Stimulated activated memory B cell treated with anti-CD40 and anti-IgM and Interleukin-4, amounts not matched to agents 10 μg/mL and 1 μg/mL and 100 μg/mL, for 72 hours (primary cell): Measurements from ENCODE around the gene ZNF300.
"Not testable (repeated sequence)": the region's sequence is repeated elsewhere in the genome, so short reads cannot be mapped to it uniquely, and the experiment has no call there.

Experiments
- ATAC-seq: fragments of 150-1000 bp; cut with Tn5 transposase; 2 replicates; pipeline ENCODE4 v1.10.0; 2021
- H3K27ac Mint-ChIP-seq: one replicate; pipeline ENCODE4 v1.8.0; 2022; ENCODE audit warnings: mild to moderate bottlenecking, mixed read lengths
- H3K27me3 Mint-ChIP-seq: one replicate; pipeline ENCODE4 v1.8.0; 2022; ENCODE audit warnings: mixed read lengths
- H3K36me3 Mint-ChIP-seq: one replicate; pipeline ENCODE4 v1.8.0; 2022; ENCODE audit warnings: mixed read lengths
- H3K4me1 Mint-ChIP-seq: one replicate; pipeline ENCODE4 v1.8.0; 2022; ENCODE audit warnings: mixed read lengths
- H3K4me3 Mint-ChIP-seq: one replicate; pipeline ENCODE4 v1.8.0; 2022; ENCODE audit warnings: mild to moderate bottlenecking, moderate library complexity, mixed read lengths
- H3K9me3 Mint-ChIP-seq: one replicate; pipeline ENCODE4 v1.8.0; 2022; ENCODE audit warnings: mixed read lengths

Gene ZNF300

DNA sequence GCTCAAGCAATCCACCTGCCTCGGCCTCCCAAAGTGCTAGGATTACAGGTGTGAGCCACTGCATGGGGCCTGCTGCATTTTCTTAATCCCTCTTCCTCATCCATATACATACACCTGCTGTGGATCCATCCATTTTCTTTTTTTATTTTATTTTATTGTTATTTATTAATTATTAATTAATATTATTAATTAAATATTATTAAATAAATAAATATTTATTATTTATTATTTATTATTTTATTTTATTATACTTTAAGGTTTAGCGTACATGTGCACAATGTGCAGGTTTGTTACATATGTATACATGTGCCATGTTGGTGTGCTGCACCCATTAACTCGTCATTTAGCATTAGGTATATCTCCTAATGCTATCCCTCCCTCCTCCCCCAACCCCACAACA lies 48.1 kb downstream of the ZNF300 start:
- ATAC-seq, H3K36me3 Mint-ChIP-seq, H3K27ac Mint-ChIP-seq, H3K4me1 Mint-ChIP-seq, H3K27me3 Mint-ChIP-seq, H3K4me3 Mint-ChIP-seq: not testable (repeated sequence)
- peaks cover 11% of the 10 kb centered on the region for H3K9me3 Mint-ChIP-seq

DNA sequence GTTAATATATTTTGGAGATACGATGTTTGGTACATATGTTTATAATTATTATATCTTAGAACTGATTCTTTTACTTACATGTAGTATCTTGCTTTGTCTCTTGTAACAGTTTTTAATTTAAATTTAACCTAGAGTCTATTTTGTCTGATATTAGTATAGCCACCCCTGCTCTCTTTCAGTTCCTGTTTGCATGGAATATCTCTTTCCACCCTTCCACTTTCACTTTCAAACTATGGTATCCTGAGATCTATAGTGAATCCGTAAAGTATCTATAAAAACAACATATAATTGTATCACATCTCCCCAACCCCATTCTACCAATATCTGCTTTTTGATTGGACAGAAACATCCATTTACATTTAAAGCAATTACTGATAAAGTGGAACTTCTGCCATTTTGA lies 51.2 kb downstream of the ZNF300 start:
- Mint-ChIP-seq H3K27ac (peak overlapping the region; percentile 84), H3K4me1 (peaks cover 9% of the 10 kb centered on the region), H3K4me3 (peak overlapping the region; percentile 75), H3K27me3 (no peaks in the 10 kb centered on the region), H3K9me3 (peaks cover 4% of the 10 kb centered on the region), H3K36me3 (no peaks in the 10 kb centered on the region)
- ATAC-seq = peak; percentile 79

DNA sequence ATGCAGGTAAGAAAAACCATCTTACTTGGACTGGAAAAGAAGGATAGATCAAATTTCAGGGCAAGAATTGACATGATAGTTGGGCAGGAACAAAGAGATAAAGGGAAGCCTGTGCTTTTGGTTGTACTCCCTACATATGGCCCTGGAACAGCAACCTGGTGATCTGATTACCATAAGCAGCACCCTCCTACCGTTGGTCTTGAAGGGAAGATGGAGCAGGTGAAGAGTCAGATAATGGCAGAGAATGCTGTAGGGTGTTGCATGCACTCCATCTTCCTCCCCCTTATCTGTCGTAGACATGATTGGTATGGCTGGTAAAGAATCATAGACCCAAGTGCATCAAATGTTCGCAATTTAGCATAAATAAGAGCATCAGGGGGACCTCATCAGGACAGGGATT lies 53.7 kb downstream of the ZNF300 start:
- H3K4me3 Mint-ChIP-seq = no peak overlapping the region
- no peak for ATAC-seq
- H3K27ac Mint-ChIP-seq = no peak overlapping the region

DNA sequence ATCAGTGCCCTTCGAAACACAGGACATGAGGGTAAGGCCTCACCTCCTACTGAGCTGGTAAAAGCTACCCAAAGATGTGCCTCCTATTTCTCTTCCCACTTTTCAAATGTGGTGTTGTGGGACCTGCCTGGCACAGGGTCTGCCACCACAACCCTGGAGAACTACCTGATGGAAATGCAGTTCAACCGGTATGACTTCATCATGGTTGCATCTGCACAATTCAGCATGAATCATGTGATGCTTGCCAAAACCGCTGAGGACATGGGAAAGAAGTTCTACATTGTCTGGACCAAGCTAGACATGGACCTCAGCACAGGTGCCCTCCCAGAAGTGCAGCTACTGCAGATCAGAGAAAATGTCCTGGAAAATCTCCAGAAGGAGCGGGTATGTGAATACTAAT lies 56.5 kb downstream of the ZNF300 start:
- H3K27ac Mint-ChIP-seq = no peak overlapping the region
- no peaks in the 10 kb centered on the region for H3K27me3 Mint-ChIP-seq
- no peak for ATAC-seq
- H3K9me3 Mint-ChIP-seq = peaks cover 4% of the 10 kb centered on the region
- H3K36me3 Mint-ChIP-seq = no peaks in the 10 kb centered on the region
- H3K4me3 Mint-ChIP-seq = no peak overlapping the region
- H3K4me1 Mint-ChIP-seq = peaks cover 14% of the 10 kb centered on the region

More for the DNA sequence above, 53.7 kb downstream of the ZNF300 start:
- Mint-ChIP-seq H3K27me3 (no peaks in the 10 kb centered on the region), H3K9me3 (peaks cover 4% of the 10 kb centered on the region), H3K36me3 (no peaks in the 10 kb centered on the region), H3K4me1 (peaks cover 22% of the 10 kb centered on the region)

DNA sequence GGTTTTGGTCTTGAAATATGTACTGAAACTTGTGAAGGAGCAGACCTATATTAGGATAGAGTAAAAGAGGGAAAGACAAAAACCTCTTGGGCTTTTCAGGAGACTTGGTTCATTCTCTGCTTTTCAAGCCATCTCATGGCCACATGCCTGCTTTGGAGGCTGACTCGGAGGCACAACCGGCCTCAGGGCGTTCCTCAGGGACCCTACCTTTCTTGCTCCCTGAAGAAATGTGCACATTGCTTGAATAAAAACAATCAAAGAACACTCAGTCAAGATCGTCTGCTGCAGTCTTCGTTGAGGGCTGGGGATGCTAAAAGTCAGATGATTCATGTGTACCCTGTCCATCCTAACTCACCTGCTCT lies 57.5 kb downstream of the ZNF300 start:
- H3K27ac Mint-ChIP-seq = no peak overlapping the region
- H3K9me3 Mint-ChIP-seq = peaks cover 4% of the 10 kb centered on the region
- ATAC-seq = no peak
- H3K36me3 Mint-ChIP-seq = no peaks in the 10 kb centered on the region
- no peak overlapping the region for H3K4me3 Mint-ChIP-seq
- no peaks in the 10 kb centered on the region for H3K27me3 Mint-ChIP-seq
- peaks cover 14% of the 10 kb centered on the region for H3K4me1 Mint-ChIP-seq

DNA sequence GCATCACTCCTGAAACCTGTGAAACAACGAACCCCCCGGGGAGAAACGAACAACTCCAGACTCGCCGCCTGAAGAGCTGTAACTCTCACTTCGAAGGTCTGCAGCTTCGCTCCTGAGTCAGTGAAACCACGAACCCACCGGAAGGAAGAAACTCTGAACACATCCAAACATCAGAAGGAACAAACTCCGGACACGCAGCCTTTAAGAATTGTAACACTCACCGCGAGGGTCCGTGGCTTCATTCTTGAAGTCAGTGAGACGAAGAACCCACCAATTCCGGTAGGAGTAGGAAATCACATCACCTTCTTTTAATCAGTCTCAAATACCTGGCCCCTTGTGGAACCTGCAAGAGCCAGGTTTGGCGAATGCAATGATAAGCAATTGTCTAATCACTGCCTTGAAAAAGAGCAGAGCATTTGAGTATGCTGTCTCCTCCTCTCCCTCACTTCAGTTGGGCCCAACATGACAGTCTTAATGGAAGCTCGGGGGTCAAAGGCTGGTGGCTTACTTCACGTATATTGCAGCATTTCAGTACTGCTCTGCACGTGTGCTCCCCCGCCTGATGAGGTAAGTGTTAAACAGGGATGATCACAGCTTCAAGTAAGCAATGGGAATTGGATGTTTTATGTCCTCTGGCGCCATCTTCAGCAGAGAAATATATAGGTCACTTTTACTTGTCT lies 58.0 kb downstream of the ZNF300 start:
- H3K9me3 Mint-ChIP-seq = peaks cover 4% of the 10 kb centered on the region
- ATAC-seq = peak; percentile 87
- peak overlapping the region; percentile 68 for H3K4me3 Mint-ChIP-seq
- peaks cover 14% of the 10 kb centered on the region for H3K4me1 Mint-ChIP-seq
- H3K27me3 Mint-ChIP-seq = no peaks in the 10 kb centered on the region
- H3K36me3 Mint-ChIP-seq = no peaks in the 10 kb centered on the region
- H3K27ac Mint-ChIP-seq = no peak overlapping the region

DNA sequence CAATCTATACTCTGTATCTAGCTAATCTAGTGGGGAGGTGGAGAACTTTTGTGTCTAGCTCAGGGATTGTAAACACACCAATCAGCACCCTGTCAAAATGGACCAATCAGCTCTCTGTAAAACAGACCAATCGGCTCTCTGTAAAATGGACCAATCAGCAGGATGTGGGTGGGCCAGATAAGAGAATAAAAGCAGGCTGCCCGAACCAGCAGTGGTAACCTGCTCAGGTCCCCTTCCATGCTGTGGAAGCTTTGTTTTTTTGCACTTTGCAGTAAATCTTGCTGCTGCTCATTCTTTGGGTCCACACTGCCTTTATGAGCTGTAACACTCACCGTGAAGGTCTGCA lies 58.5 kb downstream of the ZNF300 start, which contains the start of gene IRGM:
Gene IRGM (plus strand): TSS at position 214 of the 346 bp plus-strand sequence. CDS start 1,603 bp downstream, outside the sequence.
- not testable (repeated sequence) for H3K27ac Mint-ChIP-seq, H3K9me3 Mint-ChIP-seq, H3K27me3 Mint-ChIP-seq, ATAC-seq, H3K36me3 Mint-ChIP-seq
- Mint-ChIP-seq H3K4me3 (peak within 1 kb of the TSS; percentile 68), H3K4me1 (peaks cover 14% of the 10 kb centered on the region)

DNA sequence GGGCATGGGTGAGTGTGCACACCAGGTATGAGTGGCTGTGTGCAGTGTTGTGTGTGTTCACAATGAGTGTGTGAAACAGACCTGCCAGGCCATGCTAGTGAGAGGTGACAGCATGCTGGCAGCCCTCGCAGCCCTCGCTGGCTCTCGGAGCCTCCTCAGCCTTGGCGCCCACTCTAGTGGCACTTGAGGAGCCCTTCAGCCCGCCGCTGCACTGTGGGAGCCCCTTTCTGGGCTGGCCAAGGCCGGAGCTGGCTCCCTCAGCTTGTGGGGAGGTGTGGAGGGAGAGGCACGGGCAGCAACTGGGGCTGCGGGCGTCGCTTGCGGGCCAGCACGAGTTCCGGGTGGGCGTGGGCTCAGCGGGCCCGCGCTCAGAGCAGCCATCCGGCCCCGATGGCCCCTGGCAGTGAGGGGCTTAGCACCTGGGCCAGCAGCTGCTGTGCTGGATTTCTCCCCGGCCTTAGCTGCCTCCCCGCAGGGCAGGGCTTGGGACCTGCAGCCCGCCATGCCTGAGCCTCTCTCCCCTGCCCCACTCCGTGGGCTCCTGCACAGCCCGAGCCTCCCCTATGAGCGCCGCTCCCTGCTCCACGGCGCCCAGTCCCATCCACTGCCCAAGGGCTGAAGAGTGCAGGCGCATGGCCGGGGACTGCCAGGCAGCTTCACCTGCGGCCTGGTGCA lies 59.5 kb downstream of the ZNF300 start:
- not testable (repeated sequence) for H3K9me3 Mint-ChIP-seq, H3K4me3 Mint-ChIP-seq, H3K27ac Mint-ChIP-seq, H3K36me3 Mint-ChIP-seq, ATAC-seq, H3K27me3 Mint-ChIP-seq
- H3K4me1 Mint-ChIP-seq = peaks cover 14% of the 10 kb centered on the region
